ENCODE measurements around the gene NDUFB10.

DNA sequence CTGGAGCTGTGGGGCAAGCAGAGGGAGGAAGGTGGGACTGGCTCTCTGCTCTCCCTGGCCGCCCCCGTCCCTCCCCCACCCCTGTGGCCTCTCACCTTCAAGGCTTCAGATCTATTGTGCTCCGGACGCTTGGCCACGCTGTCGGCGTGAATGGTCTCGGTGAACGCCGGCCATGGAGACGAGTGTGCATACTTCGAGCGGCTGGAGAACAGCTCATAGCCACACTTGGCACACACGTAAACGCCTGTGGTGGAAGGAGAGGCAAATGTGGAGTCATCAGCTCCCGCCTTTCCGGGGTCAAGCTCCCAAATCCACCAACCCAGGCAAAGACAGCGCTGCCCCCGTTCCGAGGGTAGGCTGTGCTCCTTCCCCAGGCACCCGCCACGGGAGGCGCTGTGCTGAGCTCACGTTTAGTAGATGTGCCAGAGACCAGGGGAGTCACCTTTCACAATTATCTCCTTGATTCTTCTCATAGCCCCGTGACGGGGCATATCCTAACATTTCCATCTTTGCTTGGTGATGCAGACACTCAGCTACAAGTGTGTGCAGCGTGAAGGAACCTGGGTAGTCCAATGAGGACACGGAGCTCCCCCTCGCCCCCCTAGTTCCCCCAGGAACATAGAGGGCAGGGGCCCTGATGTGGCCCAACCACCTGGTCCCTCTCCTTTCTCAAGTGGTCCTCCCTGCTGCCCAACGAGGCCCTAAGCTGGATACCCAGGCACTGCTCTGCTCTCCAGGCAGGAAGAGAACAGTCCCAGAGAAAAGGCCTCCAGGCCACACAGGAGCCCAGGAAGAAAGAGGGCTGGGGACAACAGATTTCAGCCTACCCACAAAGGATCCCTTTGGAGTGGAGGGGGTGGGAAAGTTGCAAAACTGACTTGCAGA is 17.9 kb upstream of the NDUFB10 start:
- TF ChIP-seq, protein P1, sequence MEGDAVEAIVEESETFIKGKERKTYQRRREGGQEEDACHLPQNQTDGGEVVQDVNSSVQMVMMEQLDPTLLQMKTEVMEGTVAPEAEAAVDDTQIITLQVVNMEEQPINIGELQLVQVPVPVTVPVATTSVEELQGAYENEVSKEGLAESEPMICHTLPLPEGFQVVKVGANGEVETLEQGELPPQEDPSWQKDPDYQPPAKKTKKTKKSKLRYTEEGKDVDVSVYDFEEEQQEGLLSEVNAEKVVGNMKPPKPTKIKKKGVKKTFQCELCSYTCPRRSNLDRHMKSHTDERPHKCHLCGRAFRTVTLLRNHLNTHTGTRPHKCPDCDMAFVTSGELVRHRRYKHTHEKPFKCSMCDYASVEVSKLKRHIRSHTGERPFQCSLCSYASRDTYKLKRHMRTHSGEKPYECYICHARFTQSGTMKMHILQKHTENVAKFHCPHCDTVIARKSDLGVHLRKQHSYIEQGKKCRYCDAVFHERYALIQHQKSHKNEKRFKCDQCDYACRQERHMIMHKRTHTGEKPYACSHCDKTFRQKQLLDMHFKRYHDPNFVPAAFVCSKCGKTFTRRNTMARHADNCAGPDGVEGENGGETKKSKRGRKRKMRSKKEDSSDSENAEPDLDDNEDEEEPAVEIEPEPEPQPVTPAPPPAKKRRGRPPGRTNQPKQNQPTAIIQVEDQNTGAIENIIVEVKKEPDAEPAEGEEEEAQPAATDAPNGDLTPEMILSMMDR (IDR thresholded peaks at IDR 0.05) = no peak
- no peak for TF ChIP-seq POLR2A (IDR thresholded peaks at IDR 0.05)

All from esophagus squamous epithelium (tissue), 4 donors.